GM23338 (cell line): ENCODE results near the gene PTH2. TPM values are rescaled to one million over a fixed set of nuclear protein-coding genes. Genes with fewer than 3 reads are reported as not detected.

Source experiments
- ATAC-seq: fragments of 200-7000 bp; cut with Tn5 transposase; 3 replicates; pipeline ENCODE4 v1.9.1; 2020
- DNase-seq: peaks from one replicate; pipeline ENCODE4 v3.0.0-alpha.2; 2015; ENCODE audit warnings: low spot score
- H2AFZ ChIP-seq: fragments of 200-600 bp; sonication (generic); 2 replicates; pipeline ENCODE4 v1.8.0; 2016; ENCODE audit warnings: antibody characterized with exemption, mild to moderate bottlenecking, moderate library complexity
- H3F3A ChIP-seq: fragments of 200-600 bp; sonication (generic); replicated peaks from 2 replicates; pipeline ENCODE4 v1.8.0; 2017; ENCODE audit warnings: antibody characterized with exemption, mixed run types, low read depth
- H3K27ac ChIP-seq: fragments of 200-600 bp; sonication (generic); 2 replicates; pipeline ENCODE4 v1.6.1; 2016; ENCODE audit warnings: low read depth
- H3K27me3 ChIP-seq: fragments of 200-600 bp; sonication (generic); 2 replicates; pipeline ENCODE4 v1.8.0; 2016; ENCODE audit warnings: mild to moderate bottlenecking, mixed run types, moderate library complexity; ENCODE audit not compliant: insufficient read depth
- H3K36me3 ChIP-seq: fragments of 200-600 bp; sonication (generic); 2 replicates; pipeline ENCODE4 v1.8.0; 2016; ENCODE audit warnings: mild to moderate bottlenecking; ENCODE audit not compliant: insufficient read depth
- H3K4me1 ChIP-seq: fragments of 200-600 bp; sonication (generic); 2 replicates; pipeline ENCODE4 v1.8.0; 2016; ENCODE audit warnings: mild to moderate bottlenecking, moderate library complexity; ENCODE audit not compliant: insufficient read depth
- H3K4me2 ChIP-seq: fragments of 200-600 bp; sonication (generic); 2 replicates; pipeline ENCODE4 v1.7.1; 2017; ENCODE audit warnings: mixed run types
- H3K4me3 ChIP-seq: fragments of 200-600 bp; sonication (generic); 2 replicates; pipeline ENCODE4 v1.6.1; 2016; ENCODE audit warnings: mixed run types
- H3K79me2 ChIP-seq: fragments of 200-600 bp; sonication (generic); replicated peaks from 2 replicates; pipeline ENCODE4 v1.8.0; 2017; ENCODE audit warnings: mild to moderate bottlenecking; ENCODE audit not compliant: insufficient read depth
- H3K9me2 ChIP-seq: fragments of 200-600 bp; sonication (generic); 2 replicates; pipeline ENCODE4 v1.8.0; 2017; ENCODE audit not compliant: insufficient read depth
- H4K20me1 ChIP-seq: fragments of 200-600 bp; sonication (generic); replicated peaks from 2 replicates; pipeline ENCODE4 v1.8.0; 2017; ENCODE audit warnings: mild to moderate bottlenecking; ENCODE audit not compliant: insufficient read depth
- H3K27ac Mint-ChIP-seq: 2 replicates; pipeline ENCODE4 v1.8.0; 2020; ENCODE audit warnings: inconsistent platforms, mild to moderate bottlenecking, moderate library complexity, mixed read lengths
- H3K27me3 Mint-ChIP-seq: 3 replicates; pipeline ENCODE4 v1.8.0; 2022; ENCODE audit warnings: low read depth, mild to moderate bottlenecking, moderate library complexity, mixed read lengths, inconsistent platforms; ENCODE audit not compliant: insufficient read depth, poor library complexity
- H3K36me3 Mint-ChIP-seq: 3 replicates; pipeline ENCODE4 v1.8.0; 2021; ENCODE audit warnings: low read depth, mild to moderate bottlenecking, inconsistent platforms, moderate library complexity, mixed read lengths
- H3K4me1 Mint-ChIP-seq: 3 replicates; pipeline ENCODE4 v1.8.0; 2020; ENCODE audit warnings: mild to moderate bottlenecking, inconsistent platforms, mixed read lengths
- H3K4me3 Mint-ChIP-seq: 3 replicates; pipeline ENCODE4 v1.8.0; 2021; ENCODE audit warnings: moderate library complexity, mild to moderate bottlenecking, inconsistent platforms, mixed read lengths
- H3K9me3 Mint-ChIP-seq: 3 replicates; pipeline ENCODE4 v1.8.0; 2020; ENCODE audit warnings: moderate library complexity, mild to moderate bottlenecking, inconsistent platforms, mixed read lengths
- CTCF ChIP-seq, 2 experiments: fragments of 200-600 bp in 1 of 2; sonication (generic) in 1 of 2; conservative IDR thresholded peaks; 2 replicates each; pipeline versions ENCODE4 v1.5.1 to v1.6.1; 2016 to 2017; ENCODE audit warnings: antibody characterized with exemption in 2 of 2, low read depth in 2 of 2, mild to moderate bottlenecking in 2 of 2, moderate library complexity in 1 of 2
- EZH2 ChIP-seq: fragments of 200-600 bp; sonication (generic); IDR thresholded peaks from one replicate; pipeline ENCODE4 v1.8.0; 2017; ENCODE audit warnings: antibody characterized with exemption, mild to moderate bottlenecking, low read depth; ENCODE audit not compliant: unreplicated experiment
- JUNB ChIP-seq: IDR thresholded peaks from one replicate; pipeline ENCODE4 v1.6.1; 2016; ENCODE audit warnings: antibody characterized with exemption; ENCODE audit not compliant: unreplicated experiment
- ZNF331 ChIP-seq: fragments of 250-450 bp; sonication (Bioruptor Pico); IDR thresholded peaks from 2 replicates; pipeline ENCODE4 v1.5.0; 2020; ENCODE audit warnings: low read depth, mild to moderate bottlenecking, moderate library complexity
- ZNF462 ChIP-seq: fragments of 250-450 bp; sonication (Bioruptor Pico); IDR thresholded peaks from 2 replicates; pipeline ENCODE4 v1.5.0; 2020; ENCODE audit warnings: mild to moderate bottlenecking, moderate library complexity
- polyA plus RNA-seq: library from polyadenylated mRNA; unstranded; fragments of >200 nt; fragmentation: Nextera tagmentation; extraction: Ambion mirVana; gene quantifications from 2 replicates; pipeline ENCODE4 v1.2.1, GENCODE V29; 2016
- total RNA-seq: library from RNA; depleted of rRNA; stranded (reverse); fragments of >200 nt; shearing (Covaris generic); gene quantifications from 2 replicates; pipeline ENCODE4 v1.2.3, GENCODE V29; 2014

Gene PTH2
- total and polyA plus RNA-seq, 2 experiments from 2014 or later, result 1.6 TPM; not detected in 1

GRCh38 chr19:49430678-49431329 is 7.6 kb upstream of the PTH2 start:
- ATAC-seq (no peak), DNase-seq (no peak)
- H3K4me2 ChIP-seq, result no peak overlapping the region
- H3K4me1 Mint-ChIP-seq, result peaks cover 52% of the 10 kb centered on the region
- H3K36me3 Mint-ChIP-seq, result peaks cover 5% of the 10 kb centered on the region
- TF ChIP-seq ZNF462 (no peak), ZNF331 (CRISPR knock-in tag) (no peak), CTCF (conservative IDR thresholded peaks at IDR 0.05; ENCODE audit: low read depth in 2 of 2) (peak; percentile 55 to 82), JUNB (no peak), EZH2 (no peak)
- no peak overlapping the region for H2AFZ ChIP-seq
- no peaks in the 10 kb centered on the region for H3K9me2 ChIP-seq
- no peaks in the 10 kb centered on the region for H3K36me3 ChIP-seq
- H3K27me3 Mint-ChIP-seq, result peaks cover 64% of the 10 kb centered on the region
- H3K27me3 ChIP-seq, result peaks cover 72% of the 10 kb centered on the region
- no peak overlapping the region for H3K27ac Mint-ChIP-seq
- H3K79me2 ChIP-seq, result no peaks in the 10 kb centered on the region
- H3F3A ChIP-seq, result peaks cover 40% of the 10 kb centered on the region
- H3K4me3 Mint-ChIP-seq, result peak overlapping the region; percentile 38; the same call in 2 of the 3 replicates
- no peak overlapping the region for H3K4me3 ChIP-seq
- peaks cover 13% of the 10 kb centered on the region; the same call in 2 of the 3 replicates for H3K9me3 Mint-ChIP-seq
- H3K27ac ChIP-seq, result no peak overlapping the region
- H4K20me1 ChIP-seq, result no peaks in the 10 kb centered on the region
- H3K4me1 ChIP-seq, result peaks cover 37% of the 10 kb centered on the region
